ENCODE data around the gene ADAMTS12.
A peak's percentile ranks its signal among the peaks of the same experiment; 100 is the strongest.

ADAMTS12 gene

GRCh38 chr5:33807771-33808170, 84.0 kb downstream of the ADAMTS12 start:
- DNase-seq: peak; percentile 79
- 45% methylated on average over 9 of the region's 9 CpGs for WGBS
- H3K79me1 ChIP-seq (replicated peaks; ENCODE audit: low read length, poor library complexity, severe bottlenecking): peaks cover 10% of the 10 kb centered on the region
- H2BK12ac ChIP-seq (ENCODE audit: low read length in 2 of 2): peak overlapping the region; percentile 6 to 70
- H4K8ac ChIP-seq (ENCODE audit: low read length): peak overlapping the region; percentile 84
- peak overlapping the region; percentile 69 for H2BK120ac ChIP-seq (ENCODE audit: low read depth, low read length)
- no peaks in the 10 kb centered on the region for H3K27me3 ChIP-seq (ENCODE audit: control insufficient read depth in 1 of 2, insufficient read depth in 1 of 2, low read length in 2 of 2)
- H3K4me3 ChIP-seq (ENCODE audit: insufficient read depth in 1 of 2, low read depth in 1 of 2, low read length in 2 of 2): peak overlapping the region in 1 of 2 experiments; percentile 3
- no peak overlapping the region for H2BK15ac ChIP-seq (ENCODE audit: low read depth, poor library complexity, severe bottlenecking)
- H3K4me2 ChIP-seq (ENCODE audit: low read length, poor library complexity, severe bottlenecking): no peak overlapping the region
- H3K36me3 ChIP-seq (ENCODE audit: control insufficient read depth in 1 of 2, insufficient read depth in 2 of 2, low read depth in 1 of 2, low read length in 2 of 2): no peaks in the 10 kb centered on the region
- no peak overlapping the region for H3K14ac ChIP-seq (ENCODE audit: low read length in 2 of 2)
- peak overlapping the region; percentile 52 to 98 for H3K18ac ChIP-seq (ENCODE audit: low read depth in 1 of 2, low read length in 2 of 2)
- no peaks in the 10 kb centered on the region for H3K9me3 ChIP-seq (ENCODE audit: control insufficient read depth, low read length)
- peak overlapping the region; percentile 55 for H3K27ac ChIP-seq (ENCODE audit: low read length, poor library complexity, severe bottlenecking)
- no peak overlapping the region for H3K23ac ChIP-seq (ENCODE audit: low read length in 2 of 2)
- no peak overlapping the region for H2AK5ac ChIP-seq (ENCODE audit: low read length, severe bottlenecking)
- H3K4ac ChIP-seq (ENCODE audit: low read depth in 1 of 2, low read length in 2 of 2): peak overlapping the region; percentile 93 to 97
- H3K4me1 ChIP-seq (ENCODE audit: control insufficient read depth, insufficient read depth, low read depth, low read length): peaks cover 2% of the 10 kb centered on the region
- peak overlapping the region; percentile 3 for H4K91ac ChIP-seq (ENCODE audit: low read length)
- no peak overlapping the region for H3K9ac ChIP-seq (ENCODE audit: low read length)
- H2BK5ac ChIP-seq (ENCODE audit: low read depth, low read length, poor library complexity, severe bottlenecking): peak overlapping the region; percentile 74
- H2AFZ ChIP-seq (ENCODE audit: low read depth, low read length): no peak overlapping the region

GRCh38 chr5:33806738-33807442, 84.9 kb downstream of the ADAMTS12 start:
- H3K4me3 ChIP-seq (ENCODE audit: insufficient read depth in 1 of 2, low read depth in 1 of 2, low read length in 2 of 2): no peak overlapping the region
- H2AFZ ChIP-seq (ENCODE audit: low read depth, low read length): no peak overlapping the region
- H3K36me3 ChIP-seq (ENCODE audit: control insufficient read depth in 1 of 2, insufficient read depth in 2 of 2, low read depth in 1 of 2, low read length in 2 of 2): no peaks in the 10 kb centered on the region
- H4K8ac ChIP-seq (ENCODE audit: low read length): peak overlapping the region; percentile 97
- H3K27me3 ChIP-seq (ENCODE audit: control insufficient read depth in 1 of 2, insufficient read depth in 1 of 2, low read length in 2 of 2): no peaks in the 10 kb centered on the region
- peak overlapping the region; percentile 64 to 89 for H3K4ac ChIP-seq (ENCODE audit: low read depth in 1 of 2, low read length in 2 of 2)
- peak overlapping the region; percentile 87 for H2BK120ac ChIP-seq (ENCODE audit: low read depth, low read length)
- H4K91ac ChIP-seq (ENCODE audit: low read length): peak overlapping the region; percentile 97
- peak; percentile 98 for DNase-seq
- peak overlapping the region; percentile 75 to 96 for H2BK12ac ChIP-seq (ENCODE audit: low read length in 2 of 2)
- peak overlapping the region; percentile 98 for H2AK5ac ChIP-seq (ENCODE audit: low read length, severe bottlenecking)
- peak overlapping the region; percentile 23 for H3K4me2 ChIP-seq (ENCODE audit: low read length, poor library complexity, severe bottlenecking)
- 32% methylated on average over 12 of the region's 13 CpGs for WGBS
- H2BK15ac ChIP-seq (ENCODE audit: low read depth, poor library complexity, severe bottlenecking): no peak overlapping the region
- H3K18ac ChIP-seq (ENCODE audit: low read depth in 1 of 2, low read length in 2 of 2): peak overlapping the region; percentile 96 to 98
- H3K79me1 ChIP-seq (replicated peaks; ENCODE audit: low read length, poor library complexity, severe bottlenecking): peaks cover 15% of the 10 kb centered on the region
- peaks cover 2% of the 10 kb centered on the region for H3K4me1 ChIP-seq (ENCODE audit: control insufficient read depth, insufficient read depth, low read depth, low read length)
- H2BK5ac ChIP-seq (ENCODE audit: low read depth, low read length, poor library complexity, severe bottlenecking): no peak overlapping the region
- peak overlapping the region; percentile 93 for H3K27ac ChIP-seq (ENCODE audit: low read length, poor library complexity, severe bottlenecking)
- peak overlapping the region in 1 of 2 experiments; percentile 30 for H3K23ac ChIP-seq (ENCODE audit: low read length in 2 of 2)
- peak overlapping the region; percentile 70 for H3K9ac ChIP-seq (ENCODE audit: low read length)
- H3K9me3 ChIP-seq (ENCODE audit: control insufficient read depth, low read length): no peaks in the 10 kb centered on the region
- H3K14ac ChIP-seq (ENCODE audit: low read length in 2 of 2): peak overlapping the region in 1 of 2 experiments; percentile 53

GRCh38 chr5:33801292-33801691, 90.5 kb downstream of the ADAMTS12 start:
- H3K9me3 ChIP-seq (ENCODE audit: control insufficient read depth, low read length): no peaks in the 10 kb centered on the region
- H3K27ac ChIP-seq (ENCODE audit: low read length, poor library complexity, severe bottlenecking): no peak overlapping the region
- H3K14ac ChIP-seq (ENCODE audit: low read length in 2 of 2): no peak overlapping the region
- H3K36me3 ChIP-seq (ENCODE audit: control insufficient read depth in 1 of 2, insufficient read depth in 2 of 2, low read depth in 1 of 2, low read length in 2 of 2): peaks cover 0 to 7% of the 10 kb centered on the region in 2 experiments
- H3K79me1 ChIP-seq (replicated peaks; ENCODE audit: low read length, poor library complexity, severe bottlenecking): peaks cover 25% of the 10 kb centered on the region
- no peak overlapping the region for H2BK15ac ChIP-seq (ENCODE audit: low read depth, poor library complexity, severe bottlenecking)
- H3K4me2 ChIP-seq (ENCODE audit: low read length, poor library complexity, severe bottlenecking): no peak overlapping the region
- H4K91ac ChIP-seq (ENCODE audit: low read length): no peak overlapping the region
- H3K18ac ChIP-seq (ENCODE audit: low read depth in 1 of 2, low read length in 2 of 2): peak overlapping the region in 1 of 2 experiments; percentile 51
- no peak overlapping the region for H3K4ac ChIP-seq (ENCODE audit: low read depth in 1 of 2, low read length in 2 of 2)
- DNase-seq: no peak
- H2BK5ac ChIP-seq (ENCODE audit: low read depth, low read length, poor library complexity, severe bottlenecking): no peak overlapping the region
- no peak overlapping the region for H2BK120ac ChIP-seq (ENCODE audit: low read depth, low read length)
- no peak overlapping the region for H2AFZ ChIP-seq (ENCODE audit: low read depth, low read length)
- no peak overlapping the region for H4K8ac ChIP-seq (ENCODE audit: low read length)
- H2AK5ac ChIP-seq (ENCODE audit: low read length, severe bottlenecking): no peak overlapping the region
- H3K27me3 ChIP-seq (ENCODE audit: control insufficient read depth in 1 of 2, insufficient read depth in 1 of 2, low read length in 2 of 2): no peaks in the 10 kb centered on the region
- H3K4me1 ChIP-seq (ENCODE audit: control insufficient read depth, insufficient read depth, low read depth, low read length): peaks cover 2% of the 10 kb centered on the region
- no peak overlapping the region for H3K23ac ChIP-seq (ENCODE audit: low read length in 2 of 2)
- no peak overlapping the region for H3K4me3 ChIP-seq (ENCODE audit: insufficient read depth in 1 of 2, low read depth in 1 of 2, low read length in 2 of 2)
- H3K9ac ChIP-seq (ENCODE audit: low read length): no peak overlapping the region
- H2BK12ac ChIP-seq (ENCODE audit: low read length in 2 of 2): no peak overlapping the region

- H3K4ac ChIP-seq (ENCODE audit: low read depth in 1 of 2, low read length in 2 of 2): no peak overlapping the region
- no peak overlapping the region for H3K18ac ChIP-seq (ENCODE audit: low read depth in 1 of 2, low read length in 2 of 2)
- no peak overlapping the region for H3K27ac ChIP-seq (ENCODE audit: low read length, poor library complexity, severe bottlenecking)
- H4K8ac ChIP-seq (ENCODE audit: low read length): no peak overlapping the region
- H3K23ac ChIP-seq (ENCODE audit: low read length in 2 of 2): no peak overlapping the region
- no peak overlapping the region for H3K14ac ChIP-seq (ENCODE audit: low read length in 2 of 2)
- no peak overlapping the region for H3K9ac ChIP-seq (ENCODE audit: low read length)
- H3K27me3 ChIP-seq (ENCODE audit: control insufficient read depth in 1 of 2, insufficient read depth in 1 of 2, low read length in 2 of 2): no peaks in the 10 kb centered on the region
- H2AK5ac ChIP-seq (ENCODE audit: low read length, severe bottlenecking): no peak overlapping the region
- H2BK12ac ChIP-seq (ENCODE audit: low read length in 2 of 2): no peak overlapping the region
- no peak overlapping the region for H4K91ac ChIP-seq (ENCODE audit: low read length)
- no peak for DNase-seq
- H2BK15ac ChIP-seq (ENCODE audit: low read depth, poor library complexity, severe bottlenecking): no peak overlapping the region
- peaks cover 2% of the 10 kb centered on the region for H3K4me1 ChIP-seq (ENCODE audit: control insufficient read depth, insufficient read depth, low read depth, low read length)
- peaks cover 27% of the 10 kb centered on the region for H3K79me1 ChIP-seq (replicated peaks; ENCODE audit: low read length, poor library complexity, severe bottlenecking)
- peaks cover 0 to 7% of the 10 kb centered on the region in 2 experiments for H3K36me3 ChIP-seq (ENCODE audit: control insufficient read depth in 1 of 2, insufficient read depth in 2 of 2, low read depth in 1 of 2, low read length in 2 of 2)
- no peak overlapping the region for H2BK120ac ChIP-seq (ENCODE audit: low read depth, low read length)
- no peak overlapping the region for H2AFZ ChIP-seq (ENCODE audit: low read depth, low read length)
- no peak overlapping the region for H3K4me3 ChIP-seq (ENCODE audit: insufficient read depth in 1 of 2, low read depth in 1 of 2, low read length in 2 of 2)
- no peaks in the 10 kb centered on the region for H3K9me3 ChIP-seq (ENCODE audit: control insufficient read depth, low read length)
- 100% methylated on average over 4 of the region's 7 CpGs for WGBS
- H2BK5ac ChIP-seq (ENCODE audit: low read depth, low read length, poor library complexity, severe bottlenecking): no peak overlapping the region
- H3K4me2 ChIP-seq (ENCODE audit: low read length, poor library complexity, severe bottlenecking): no peak overlapping the region
Measured at GRCh38 chr5:33800241-33800950, 91.4 kb downstream of the ADAMTS12 start.

All from mesenchymal stem cell (in vitro differentiated cells and primary cell).